ENCODE measurements around the gene LYSMD2.
A peak's percentile ranks its signal among the peaks of the same experiment; 100 is the strongest.

- TF ChIP-seq, protein P1, sequence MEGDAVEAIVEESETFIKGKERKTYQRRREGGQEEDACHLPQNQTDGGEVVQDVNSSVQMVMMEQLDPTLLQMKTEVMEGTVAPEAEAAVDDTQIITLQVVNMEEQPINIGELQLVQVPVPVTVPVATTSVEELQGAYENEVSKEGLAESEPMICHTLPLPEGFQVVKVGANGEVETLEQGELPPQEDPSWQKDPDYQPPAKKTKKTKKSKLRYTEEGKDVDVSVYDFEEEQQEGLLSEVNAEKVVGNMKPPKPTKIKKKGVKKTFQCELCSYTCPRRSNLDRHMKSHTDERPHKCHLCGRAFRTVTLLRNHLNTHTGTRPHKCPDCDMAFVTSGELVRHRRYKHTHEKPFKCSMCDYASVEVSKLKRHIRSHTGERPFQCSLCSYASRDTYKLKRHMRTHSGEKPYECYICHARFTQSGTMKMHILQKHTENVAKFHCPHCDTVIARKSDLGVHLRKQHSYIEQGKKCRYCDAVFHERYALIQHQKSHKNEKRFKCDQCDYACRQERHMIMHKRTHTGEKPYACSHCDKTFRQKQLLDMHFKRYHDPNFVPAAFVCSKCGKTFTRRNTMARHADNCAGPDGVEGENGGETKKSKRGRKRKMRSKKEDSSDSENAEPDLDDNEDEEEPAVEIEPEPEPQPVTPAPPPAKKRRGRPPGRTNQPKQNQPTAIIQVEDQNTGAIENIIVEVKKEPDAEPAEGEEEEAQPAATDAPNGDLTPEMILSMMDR (IDR thresholded peaks at IDR 0.05 in 8 of 11, conservative IDR thresholded peaks at IDR 0.05 in 3 of 11), result peak in 7 of 11 experiments; percentile 21 to 46 (median 32)
- peak in 2 of 3 donors; percentile 11 to 47 for TF ChIP-seq POLR2AphosphoS5 (IDR thresholded peaks at IDR 0.05)
Observed at GRCh38 chr15:51759557-51760070, 22.2 kb upstream of the LYSMD2 start.

Measured in spleen (tissue), 7 donors.